Liver (tissue), 9 donors: ENCODE results near the gene EMC1. TPM values are rescaled to one million over a fixed set of nuclear protein-coding genes. Genes with fewer than 3 reads are reported as not detected.

ENCODE experiments used
- DNase-seq: peaks from one replicate; pipeline ENCODE4 v3.0.0-alpha.2; 2017; ENCODE audit warnings: low spot score
- H3K27ac ChIP-seq, 2 donors: one replicate each; pipeline ENCODE4 v1.7.0; 2013; ENCODE audit warnings: inconsistent platforms in 2 of 2, low read length in 2 of 2, control low read depth in 1 of 2, low read depth in 1 of 2, mild to moderate bottlenecking in 1 of 2
- H3K27me3 ChIP-seq, 4 donors: one replicate each; pipeline versions ENCODE4 v1.6.1 to v1.7.0; 2013; ENCODE audit warnings: low read length in 3 of 4, inconsistent platforms in 1 of 4, mild to moderate bottlenecking in 1 of 4, moderate library complexity in 1 of 4; ENCODE audit not compliant: control insufficient read depth in 4 of 4, insufficient read depth in 4 of 4
- H3K36me3 ChIP-seq, 4 donors: one replicate each; pipeline versions ENCODE4 v1.6.1 to v1.7.0; 2013; ENCODE audit warnings: low read length in 3 of 4, mild to moderate bottlenecking in 3 of 4, low read depth in 1 of 4, moderate library complexity in 1 of 4; ENCODE audit not compliant: control insufficient read depth in 4 of 4, insufficient read depth in 3 of 4
- H3K4me1 ChIP-seq, 4 donors: one replicate each; pipeline versions ENCODE4 v1.6.1 to v1.7.0; 2013; ENCODE audit warnings: low read length in 3 of 4, mild to moderate bottlenecking in 3 of 4, moderate library complexity in 1 of 4; ENCODE audit not compliant: control insufficient read depth in 4 of 4, insufficient read depth in 4 of 4
- H3K4me3 ChIP-seq, 3 donors: one replicate each; pipeline versions ENCODE4 v1.6.1 to v1.7.0; 2013; ENCODE audit warnings: low read length in 3 of 3, control low read depth in 1 of 3, low read depth in 1 of 3, mild to moderate bottlenecking in 1 of 3
- H3K9ac ChIP-seq, 2 donors: one replicate each; pipeline ENCODE4 v1.7.0; 2013; ENCODE audit warnings: low read length in 2 of 2, mild to moderate bottlenecking in 2 of 2, moderate library complexity in 2 of 2, control low read depth in 1 of 2, low read depth in 1 of 2
- H3K9me3 ChIP-seq, 4 donors: one replicate each; pipeline versions ENCODE4 v1.6.1 to v1.7.0; 2013; ENCODE audit warnings: low read length in 3 of 4; ENCODE audit not compliant: control insufficient read depth in 4 of 4
- EGR1 ChIP-seq, 2 donors: IDR thresholded peaks; 2 replicates each; pipeline ENCODE4 v1.6.1; 2016 to 2018; ENCODE audit warnings: antibody characterized with exemption in 2 of 2, low read depth in 2 of 2
- FOXA1 ChIP-seq: IDR thresholded peaks from 2 replicates; pipeline ENCODE4 v1.6.1; 2016; ENCODE audit warnings: antibody characterized with exemption
- FOXA2 ChIP-seq: IDR thresholded peaks from 2 replicates; pipeline ENCODE4 v1.6.1; 2016; ENCODE audit warnings: antibody characterized with exemption
- GABPA ChIP-seq, 2 donors: IDR thresholded peaks in 1 of 2; conservative IDR thresholded peaks in 1 of 2; 2 replicates each; pipeline ENCODE4 v1.6.1; 2016; ENCODE audit warnings: antibody characterized with exemption in 2 of 2, mild to moderate bottlenecking in 1 of 2, moderate library complexity in 1 of 2
- HNF4A ChIP-seq, 2 donors: conservative IDR thresholded peaks; 2 replicates each; pipeline ENCODE4 v1.6.1; 2016; ENCODE audit warnings: antibody characterized with exemption in 2 of 2, mild to moderate bottlenecking in 2 of 2
- HNF4G ChIP-seq: IDR thresholded peaks from 2 replicates; pipeline ENCODE4 v1.6.1; 2016; ENCODE audit warnings: antibody characterized with exemption
- JUND ChIP-seq, 2 donors: IDR thresholded peaks; 2 replicates each; pipeline ENCODE4 v1.6.1; 2016; ENCODE audit warnings: antibody characterized with exemption in 2 of 2
- MAX ChIP-seq: IDR thresholded peaks from 2 replicates; pipeline ENCODE4 v1.6.1; 2016; ENCODE audit warnings: antibody characterized with exemption
- NR2F2 ChIP-seq: IDR thresholded peaks from 2 replicates; pipeline ENCODE4 v1.6.1; 2016; ENCODE audit warnings: antibody characterized with exemption
- RAD21 ChIP-seq, 2 donors: IDR thresholded peaks; 2 replicates each; pipeline ENCODE4 v1.6.1; 2016; ENCODE audit warnings: antibody characterized with exemption in 2 of 2, mild to moderate bottlenecking in 2 of 2
- REST ChIP-seq: IDR thresholded peaks from 2 replicates; pipeline ENCODE4 v1.6.1; 2016; ENCODE audit warnings: antibody characterized with exemption, mild to moderate bottlenecking
- RXRA ChIP-seq, 2 donors: IDR thresholded peaks; 2 replicates each; pipeline ENCODE4 v1.6.1; 2017 to 2018; ENCODE audit warnings: antibody characterized with exemption in 2 of 2, mild to moderate bottlenecking in 1 of 2
- SP1 ChIP-seq: IDR thresholded peaks from 2 replicates; pipeline ENCODE4 v1.6.1; 2018; ENCODE audit warnings: antibody characterized with exemption, mild to moderate bottlenecking
- TAF1 ChIP-seq: conservative IDR thresholded peaks from 2 replicates; pipeline ENCODE4 v1.6.1; 2016; ENCODE audit warnings: antibody characterized with exemption, mild to moderate bottlenecking
- YY1 ChIP-seq: IDR thresholded peaks from 2 replicates; pipeline ENCODE4 v1.6.1; 2016; ENCODE audit warnings: antibody characterized with exemption, mild to moderate bottlenecking
- ZBTB33 ChIP-seq: IDR thresholded peaks from 2 replicates; pipeline ENCODE4 v1.6.1; 2016; ENCODE audit warnings: antibody characterized with exemption
- WGBS: extraction: QIAGEN DNeasy Blood & Tissue Kit; methylation state at CpG from one replicate; pipeline ENCODE4 v1.1.7; 2013; 5-methylcytosine and 5-hydroxymethylcytosine counted together
- polyA plus RNA-seq, 2 donors: library from polyadenylated mRNA; stranded (reverse) in 1 of 2; unstranded in 1 of 2; fragments of 200-250 nt in 1 of 2; fragments of >200 nt in 1 of 2; fragmentation: Nextera tagmentation in 1 of 2; extraction: Ambion mirVana in 1 of 2; gene quantifications; one replicate each; pipeline versions ENCODE4 v1.2.1 to v1.2.3, GENCODE V29; 2013 to 2015
- total RNA-seq, 2 donors: library from RNA; depleted of rRNA; stranded (reverse); fragments of >200 nt; gene quantifications; one replicate each; pipeline ENCODE4 v1.2.3, GENCODE V29; 2014
- TF ChIP-seq, protein P1 (sequence below): fragments of 150-350 bp; IDR thresholded peaks from 2 replicates; pipeline ENCODE4 v1.5.1; 2017; ENCODE audit warnings: improper control_type of control experiment, low read depth, low read length; ENCODE audit not compliant: missing input control
- TF ChIP-seq, protein P2 (sequence below): IDR thresholded peaks from 2 replicates; pipeline ENCODE4 v1.6.1; 2016; ENCODE audit warnings: antibody characterized with exemption
- donor health status: healthy.
- donor health status: healthy.
- donor health status: healthy.
- donor health status: healthy.
- donor health status: healthy.

The EMC1 gene
- total and polyA plus RNA-seq, 4 donors, result 8.0 to 33.6 (median 14.8) TPM

- no peak for DNase-seq
- peak overlapping the region; percentile 57 to 94 for H3K27ac ChIP-seq
These were observed 36.3 kb upstream of the EMC1 start for GRCh38 chr1:19287436-19288185.

More at GRCh38 chr1:19287436-19288185, 36.3 kb upstream of the EMC1 start:
- peak overlapping the region; percentile 60 to 89 for H3K9ac ChIP-seq
- H3K36me3 ChIP-seq, result peaks cover 0 to 12% (median 6%) of the 10 kb centered on the region in 4 donors
- H3K4me3 ChIP-seq, result peak overlapping the region; percentile 68 to 90 (median 71)
- 39% methylated on average over 13 of the region's 13 CpGs for whole genome bisulfite sequencing
- no peaks in the 10 kb centered on the region for H3K9me3 ChIP-seq
- TF ChIP-seq, protein P1, sequence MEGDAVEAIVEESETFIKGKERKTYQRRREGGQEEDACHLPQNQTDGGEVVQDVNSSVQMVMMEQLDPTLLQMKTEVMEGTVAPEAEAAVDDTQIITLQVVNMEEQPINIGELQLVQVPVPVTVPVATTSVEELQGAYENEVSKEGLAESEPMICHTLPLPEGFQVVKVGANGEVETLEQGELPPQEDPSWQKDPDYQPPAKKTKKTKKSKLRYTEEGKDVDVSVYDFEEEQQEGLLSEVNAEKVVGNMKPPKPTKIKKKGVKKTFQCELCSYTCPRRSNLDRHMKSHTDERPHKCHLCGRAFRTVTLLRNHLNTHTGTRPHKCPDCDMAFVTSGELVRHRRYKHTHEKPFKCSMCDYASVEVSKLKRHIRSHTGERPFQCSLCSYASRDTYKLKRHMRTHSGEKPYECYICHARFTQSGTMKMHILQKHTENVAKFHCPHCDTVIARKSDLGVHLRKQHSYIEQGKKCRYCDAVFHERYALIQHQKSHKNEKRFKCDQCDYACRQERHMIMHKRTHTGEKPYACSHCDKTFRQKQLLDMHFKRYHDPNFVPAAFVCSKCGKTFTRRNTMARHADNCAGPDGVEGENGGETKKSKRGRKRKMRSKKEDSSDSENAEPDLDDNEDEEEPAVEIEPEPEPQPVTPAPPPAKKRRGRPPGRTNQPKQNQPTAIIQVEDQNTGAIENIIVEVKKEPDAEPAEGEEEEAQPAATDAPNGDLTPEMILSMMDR, result no peak
- TF ChIP-seq YY1 (peak; percentile 13), REST (peak; percentile 43), RAD21 (IDR thresholded peaks at IDR 0.05) (peak in 1 of 2 donors; percentile 9), NR2F2 (no peak), JUND (IDR thresholded peaks at IDR 0.05) (peak in 1 of 2 donors; percentile 14), ZBTB33 (peak; percentile 44), MAX (peak; percentile 55), HNF4G (peak; percentile 86), TAF1 (no peak), HNF4A (conservative IDR thresholded peaks at IDR 0.05) (peak; percentile 96 to 97), RXRA (IDR thresholded peaks at IDR 0.05) (peak; percentile 47 to 79), GABPA (IDR thresholded peaks at IDR 0.05 in 1 of 2, conservative IDR thresholded peaks at IDR 0.05 in 1 of 2) (no peak), EGR1 (IDR thresholded peaks at IDR 0.05; ENCODE audit: low read depth in 2 of 2) (peak in 1 of 2 donors; percentile 38), FOXA2 (no peak), SP1 (peak; percentile 42), FOXA1 (no peak)
- TF ChIP-seq, protein P2, sequence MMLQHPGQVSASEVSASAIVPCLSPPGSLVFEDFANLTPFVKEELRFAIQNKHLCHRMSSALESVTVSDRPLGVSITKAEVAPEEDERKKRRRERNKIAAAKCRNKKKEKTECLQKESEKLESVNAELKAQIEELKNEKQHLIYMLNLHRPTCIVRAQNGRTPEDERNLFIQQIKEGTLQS, result no peak
- peaks cover 6 to 34% (median 22%) of the 10 kb centered on the region in 4 donors for H3K4me1 ChIP-seq
- no peaks in the 10 kb centered on the region for H3K27me3 ChIP-seq
